GM12865 (cell line): Measurements from ENCODE around the gene PROS1.
"Not testable (repeated sequence)": the region's sequence is repeated elsewhere in the genome, so short reads cannot be mapped to it uniquely, and the experiment has no call there.

Source experiments
- DNase-seq: peaks from one replicate; pipeline ENCODE4 v3.0.0; 2010; ENCODE audit warnings: low read depth
- H3K4me3 ChIP-seq: 2 replicates; pipeline ENCODE4 v1.5.1; 2011; ENCODE audit warnings: mild to moderate bottlenecking, low read depth, low read length, control low read depth
- CTCF ChIP-seq: IDR thresholded peaks from 2 replicates; pipeline ENCODE4 v1.5.1; 2011; ENCODE audit warnings: low read length, control low read depth, low read depth, inconsistent platforms; ENCODE audit not compliant: insufficient read depth; ENCODE audit errors: missing control alignments

The PROS1 gene

DNA sequence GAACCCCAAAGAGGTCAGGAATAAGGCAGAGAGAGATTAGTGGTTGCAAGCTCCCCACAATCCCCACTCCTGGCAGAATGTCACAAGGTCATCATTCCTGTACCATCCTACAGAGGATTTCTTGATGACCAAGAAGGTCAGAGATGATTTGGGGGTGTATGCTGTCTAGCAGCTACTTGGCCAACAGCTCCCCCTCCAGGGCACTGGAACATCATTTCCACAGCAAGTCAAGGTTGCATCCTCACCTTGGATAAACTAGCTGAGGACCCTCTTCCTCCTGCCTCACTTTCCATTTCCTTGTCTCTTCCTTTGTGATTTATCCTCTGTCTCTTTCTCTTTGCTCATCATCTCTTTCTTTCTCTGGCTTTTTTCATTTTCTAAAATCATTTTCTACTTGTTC, 106.3 kb downstream of the PROS1 start:
- DNase-seq: no peak
- H3K4me3 ChIP-seq: no peak overlapping the region
- no peak for TF ChIP-seq CTCF

DNA sequence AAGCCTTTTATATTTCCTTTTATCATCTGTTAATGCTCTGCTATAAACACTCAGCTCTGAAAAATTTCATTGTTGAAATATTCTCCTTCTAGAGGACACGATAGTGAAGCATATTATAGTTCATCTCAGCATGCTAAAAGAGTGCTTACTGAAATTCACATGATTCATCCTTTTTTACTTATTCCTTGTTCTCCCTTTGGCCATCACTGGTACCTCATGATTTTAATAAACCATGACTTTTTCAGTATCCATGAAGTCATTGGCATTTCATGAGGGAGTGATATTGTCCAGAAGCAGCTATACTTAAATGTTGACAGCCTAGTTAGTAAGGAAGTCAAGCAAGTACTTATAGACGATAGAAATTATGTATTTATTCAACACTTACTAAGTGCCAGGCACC, 112.7 kb downstream of the PROS1 start:
- H3K4me3 ChIP-seq: no peak overlapping the region
- no peak for DNase-seq
- no peak for TF ChIP-seq CTCF

DNA sequence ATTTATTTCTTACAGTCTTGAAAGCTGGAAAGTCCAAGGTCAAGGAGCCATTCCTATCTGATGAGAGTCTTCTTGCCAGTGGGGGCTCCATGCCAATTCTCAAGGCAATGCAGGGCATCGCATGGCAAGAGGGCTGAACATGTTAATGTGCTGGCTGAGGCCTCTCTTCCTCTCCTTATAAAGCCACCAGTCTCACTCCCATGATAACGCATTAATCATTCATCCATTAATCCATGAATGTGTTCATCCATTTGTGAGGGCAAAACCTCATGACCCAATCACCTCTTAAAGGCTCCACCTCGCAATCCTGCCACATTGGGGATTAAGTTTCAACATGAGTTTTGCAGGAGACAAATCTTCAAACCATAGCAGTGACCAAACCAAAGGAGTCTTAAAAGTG, 118.3 kb downstream of the PROS1 start:
- no peak for DNase-seq
- no peak for TF ChIP-seq CTCF
- H3K4me3 ChIP-seq: no peak overlapping the region

GRCh38 chr3:93852228-93852627, 121.5 kb downstream of the PROS1 start:
- not testable (repeated sequence) for DNase-seq, H3K4me3 ChIP-seq

DNA sequence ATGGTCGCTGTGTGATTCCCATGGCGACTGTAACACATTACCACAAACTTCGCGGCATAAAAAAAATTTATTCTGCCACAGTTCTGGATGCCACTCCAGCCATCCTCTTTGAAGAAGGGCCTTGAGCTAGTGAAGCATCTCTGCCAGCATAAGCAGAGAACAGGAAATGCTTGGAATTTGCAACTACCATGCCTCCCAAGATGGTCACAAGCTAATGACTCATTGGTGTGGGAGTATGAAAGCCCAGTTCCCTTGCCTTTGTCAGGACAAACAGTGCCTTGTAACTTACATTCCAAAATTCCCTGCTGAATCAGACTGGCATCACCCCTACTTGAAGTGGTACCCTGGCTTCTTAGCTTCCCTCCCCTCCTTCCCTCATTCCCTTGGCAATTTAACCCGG, 129.7 kb downstream of the PROS1 start:
- TF ChIP-seq CTCF: no peak
- H3K4me3 ChIP-seq: no peak overlapping the region
- no peak for DNase-seq

DNA sequence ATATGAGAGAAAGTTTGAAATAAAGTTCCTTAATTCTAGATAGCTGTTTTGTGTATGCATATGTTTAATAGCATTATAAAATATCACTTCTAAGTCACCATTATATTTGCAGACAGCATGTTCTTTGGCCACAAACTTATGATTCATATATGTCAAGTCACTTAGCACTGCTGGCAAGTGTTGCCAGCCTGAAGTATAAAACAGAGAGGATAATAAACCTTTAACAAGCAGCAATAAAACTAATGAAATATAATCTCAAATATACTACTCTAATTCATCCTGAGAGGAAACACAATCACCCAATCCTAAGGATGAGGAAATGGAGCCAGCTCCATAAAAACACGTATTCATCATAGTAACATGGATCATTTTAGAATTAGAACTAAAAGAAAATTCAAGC, 134.5 kb downstream of the PROS1 start:
- not testable (repeated sequence) for DNase-seq

More for the DNA sequence above, 134.5 kb downstream of the PROS1 start:
- H3K4me3 ChIP-seq: not testable (repeated sequence)
